ENCODE measurements around the gene GPRC5A.

DNA sequence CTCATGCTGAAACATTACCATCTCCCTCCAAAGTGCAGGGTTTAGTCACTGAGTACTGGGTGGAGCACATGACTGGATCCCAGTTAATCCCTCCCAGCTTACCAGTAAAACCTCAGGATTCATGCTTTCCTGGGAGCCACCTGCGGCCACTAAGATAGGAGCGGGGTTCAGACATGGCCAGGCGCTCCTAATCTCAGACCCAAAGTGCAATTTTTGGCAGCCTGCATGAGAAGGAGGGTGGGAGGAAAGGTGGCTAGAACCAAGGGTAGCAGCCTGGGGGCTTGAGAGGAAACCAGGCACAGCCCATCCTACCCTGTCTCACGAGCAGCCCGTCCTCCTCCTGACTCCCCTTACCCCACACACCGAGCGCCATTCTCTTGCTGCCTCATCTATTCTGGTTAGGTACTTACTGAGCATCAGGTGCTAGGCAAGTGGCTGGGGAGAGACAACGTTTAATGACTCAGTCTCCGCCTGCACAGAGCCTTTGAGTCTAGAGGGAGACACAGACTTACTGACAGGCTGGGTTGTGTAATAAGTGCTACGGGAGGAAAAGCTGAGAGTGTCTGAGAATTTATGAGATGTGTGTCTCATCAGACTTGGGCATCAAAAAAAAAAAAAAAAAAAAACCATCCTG is 9.9 kb downstream of the GPRC5A start:
- TF ChIP-seq, protein P1, sequence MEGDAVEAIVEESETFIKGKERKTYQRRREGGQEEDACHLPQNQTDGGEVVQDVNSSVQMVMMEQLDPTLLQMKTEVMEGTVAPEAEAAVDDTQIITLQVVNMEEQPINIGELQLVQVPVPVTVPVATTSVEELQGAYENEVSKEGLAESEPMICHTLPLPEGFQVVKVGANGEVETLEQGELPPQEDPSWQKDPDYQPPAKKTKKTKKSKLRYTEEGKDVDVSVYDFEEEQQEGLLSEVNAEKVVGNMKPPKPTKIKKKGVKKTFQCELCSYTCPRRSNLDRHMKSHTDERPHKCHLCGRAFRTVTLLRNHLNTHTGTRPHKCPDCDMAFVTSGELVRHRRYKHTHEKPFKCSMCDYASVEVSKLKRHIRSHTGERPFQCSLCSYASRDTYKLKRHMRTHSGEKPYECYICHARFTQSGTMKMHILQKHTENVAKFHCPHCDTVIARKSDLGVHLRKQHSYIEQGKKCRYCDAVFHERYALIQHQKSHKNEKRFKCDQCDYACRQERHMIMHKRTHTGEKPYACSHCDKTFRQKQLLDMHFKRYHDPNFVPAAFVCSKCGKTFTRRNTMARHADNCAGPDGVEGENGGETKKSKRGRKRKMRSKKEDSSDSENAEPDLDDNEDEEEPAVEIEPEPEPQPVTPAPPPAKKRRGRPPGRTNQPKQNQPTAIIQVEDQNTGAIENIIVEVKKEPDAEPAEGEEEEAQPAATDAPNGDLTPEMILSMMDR (IDR thresholded peaks at IDR 0.05): no peak
- no peak for TF ChIP-seq POLR2A (IDR thresholded peaks at IDR 0.05)
